Smooth muscle cell of the umbilical artery (primary cell): ENCODE results near the gene USH1G. TPM values are rescaled to one million over a fixed set of nuclear protein-coding genes. Genes with fewer than 3 reads are reported as not detected.

Source experiments
- total RNA-seq: library from RNA; depleted of rRNA; stranded (reverse); fragments of >200 nt; gene quantifications from 2 replicates; pipeline ENCODE4 v1.2.3, GENCODE V29; 2014

Gene USH1G
- not detected in 2 replicates for total RNA-seq

DNA sequence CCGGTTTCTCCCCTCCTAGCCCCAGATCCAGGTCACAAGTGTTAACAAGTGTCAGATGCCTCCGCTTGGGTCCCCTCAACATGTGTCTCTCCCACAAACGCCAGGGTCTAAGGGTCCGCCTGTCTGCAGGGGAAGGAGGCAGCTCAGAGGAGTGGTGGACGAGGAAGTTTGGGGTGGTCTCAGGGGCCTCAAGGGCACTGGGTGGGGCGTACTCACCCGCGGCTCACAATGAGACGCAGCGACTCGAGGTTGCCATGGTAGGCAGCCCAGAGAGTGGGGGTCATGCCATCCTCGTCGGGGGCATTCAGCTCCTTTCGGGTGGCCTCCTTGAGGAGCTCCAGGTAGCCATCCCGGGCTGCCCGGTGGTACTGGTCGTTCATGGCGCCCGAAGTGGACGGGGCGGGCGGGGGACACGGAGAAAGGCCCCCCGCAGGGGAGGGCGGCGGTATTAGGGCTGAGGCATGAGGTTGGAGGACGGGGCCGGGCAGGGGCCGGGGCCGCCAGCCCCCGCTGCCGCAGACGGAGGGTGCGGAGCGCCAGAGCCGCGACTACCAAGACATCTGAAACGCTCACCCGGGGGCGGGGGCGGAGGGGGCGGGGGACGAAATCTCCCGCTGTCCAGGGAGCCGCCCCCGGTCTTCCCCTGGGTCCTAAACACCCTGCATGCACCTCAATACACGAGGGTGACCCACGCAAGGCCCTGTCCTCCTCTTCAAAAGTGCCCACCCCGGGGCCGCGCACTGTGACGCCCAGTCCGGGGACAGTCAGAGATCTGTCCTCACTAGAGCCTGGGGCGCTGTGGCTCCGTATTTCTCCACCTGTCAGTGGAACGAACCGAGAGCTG is at the start of gene USH1G:
Gene USH1G, minus strand, starts transcription at position 562 of the 844 bp plus-strand sequence. Its CDS starts 182 bp downstream, at position 380.

DNA sequence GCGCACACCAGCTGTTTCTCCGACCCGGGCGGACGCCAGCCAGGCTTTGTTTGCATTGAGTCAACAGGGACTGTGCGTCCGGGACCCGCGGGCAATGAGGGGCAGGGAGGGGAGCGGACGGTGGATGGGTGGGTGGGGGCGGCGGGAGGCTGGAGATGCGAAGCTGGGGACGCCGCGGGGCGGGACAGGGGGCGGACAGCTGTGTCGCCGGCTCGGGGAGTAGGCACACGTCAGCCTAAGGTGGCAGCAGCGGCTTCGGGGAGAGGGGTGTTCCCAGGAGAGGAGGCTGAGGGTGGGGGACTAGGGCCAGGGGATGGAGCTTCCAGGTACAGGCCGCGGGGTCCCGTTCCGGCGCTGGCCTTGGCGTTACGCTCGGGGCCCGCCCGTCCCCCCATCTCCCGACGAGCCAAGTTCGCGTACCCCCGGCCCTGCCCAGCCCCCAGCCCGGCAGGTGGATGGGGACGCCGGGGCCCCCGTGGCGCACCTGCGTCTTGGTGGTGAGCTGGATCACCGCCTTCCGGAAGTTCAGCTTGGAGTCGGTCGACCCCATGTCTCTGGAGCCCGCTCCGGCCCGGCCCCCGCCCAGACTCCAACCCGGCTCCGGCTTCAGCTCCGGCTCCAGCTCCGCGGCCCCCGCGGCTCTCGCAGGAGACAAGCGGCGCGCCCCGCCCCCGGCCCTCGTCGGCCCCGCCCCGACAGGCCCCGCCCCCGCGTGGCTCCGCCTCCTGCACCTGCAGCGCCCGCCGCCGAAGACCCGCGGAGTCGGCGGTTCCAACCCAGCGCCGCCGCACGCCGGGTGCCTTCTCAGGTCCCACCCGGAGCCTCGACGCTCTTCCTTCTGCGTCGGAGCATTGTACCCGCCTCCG is 49.3 kb upstream of the USH1G start, which contains the start of gene HID1:
Gene HID1, minus strand, starts transcription at position 653 of the 866 bp plus-strand sequence. Its CDS starts 103 bp downstream, at position 550.

DNA sequence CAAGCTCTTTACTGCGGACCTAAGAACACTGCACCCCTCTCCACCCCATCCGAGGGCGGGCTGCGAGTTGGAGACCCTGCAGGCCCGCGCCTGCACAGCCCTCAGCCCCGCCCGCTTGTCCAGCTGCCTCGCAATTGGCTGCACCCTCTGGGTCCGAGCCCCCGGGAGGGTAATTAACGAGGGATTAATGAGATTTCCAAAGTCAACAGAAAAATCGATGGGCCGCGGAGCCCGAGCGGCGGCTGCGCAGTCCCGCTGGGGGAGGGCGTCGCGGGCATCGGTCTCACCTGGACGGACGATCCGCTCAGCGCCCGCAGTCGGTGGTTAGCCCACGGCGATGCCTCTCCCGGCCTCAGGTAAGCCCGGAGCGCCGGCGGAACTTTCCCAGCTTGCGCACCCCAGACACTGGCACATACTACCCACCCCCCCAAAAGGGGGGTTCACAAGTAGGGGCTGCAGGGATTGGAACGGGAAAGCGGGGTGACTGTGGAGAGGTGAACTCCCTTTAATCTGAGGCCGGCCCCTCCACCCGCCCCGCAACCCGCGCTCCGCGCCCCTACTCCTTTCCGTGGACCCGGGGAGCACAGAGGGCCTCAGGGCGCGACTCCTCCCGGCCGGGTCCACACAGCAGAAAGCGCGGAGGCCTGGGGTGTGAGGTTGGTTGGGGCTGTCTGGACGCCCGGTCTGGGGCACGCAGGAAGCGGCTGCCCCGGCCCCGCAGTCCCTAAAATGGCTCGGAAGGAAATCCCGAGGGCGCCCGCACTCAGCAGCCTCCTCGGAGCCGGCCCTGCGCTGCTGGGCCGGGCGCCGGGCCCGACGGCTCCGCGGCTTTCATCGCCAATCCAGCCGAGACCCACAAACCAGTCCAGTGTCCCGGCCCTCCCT is 12.8 kb upstream of the USH1G start, which contains the start of gene OTOP3:
Gene OTOP3, plus strand, starts transcription at position 314 of the 885 bp plus-strand sequence. Its CDS starts 24 bp downstream, at position 338.

DNA sequence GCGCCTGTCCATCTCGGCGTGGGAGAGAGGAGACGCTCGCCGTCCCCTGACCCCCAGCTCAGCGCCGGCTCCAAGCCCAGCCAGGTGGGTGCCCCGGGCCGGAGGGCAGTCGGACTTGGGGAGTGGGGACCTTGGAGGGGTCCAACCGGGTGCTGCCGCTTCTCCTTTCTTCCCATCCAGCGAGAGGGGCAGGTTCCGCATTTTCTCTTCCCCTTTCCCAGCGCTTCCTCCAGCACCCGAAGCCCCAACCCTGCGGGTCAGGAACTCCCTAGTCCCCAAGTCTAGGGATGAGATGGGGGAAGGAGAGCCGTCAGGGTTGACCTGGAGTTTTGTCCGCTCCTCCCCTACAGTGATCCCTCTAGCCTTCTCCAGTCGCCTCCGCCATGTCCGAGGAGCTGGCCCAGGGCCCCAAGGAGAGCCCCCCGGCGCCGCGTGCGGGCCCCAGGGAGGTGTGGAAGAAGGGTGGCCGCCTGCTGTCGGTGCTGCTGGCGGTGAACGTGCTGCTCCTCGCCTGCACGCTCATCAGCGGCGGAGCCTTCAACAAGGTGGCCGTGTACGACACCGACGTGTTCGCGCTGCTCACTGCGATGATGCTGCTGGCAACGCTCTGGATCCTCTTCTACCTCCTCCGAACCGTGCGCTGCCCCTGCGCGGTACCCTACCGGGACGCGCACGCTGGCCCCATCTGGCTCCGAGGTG is 1.3 kb upstream of the USH1G start, which contains the start of gene OTOP2:
Gene OTOP2, plus strand, starts transcription at position 24 of the 699 bp plus-strand sequence. Its CDS starts 360 bp downstream, at position 384.

DNA sequence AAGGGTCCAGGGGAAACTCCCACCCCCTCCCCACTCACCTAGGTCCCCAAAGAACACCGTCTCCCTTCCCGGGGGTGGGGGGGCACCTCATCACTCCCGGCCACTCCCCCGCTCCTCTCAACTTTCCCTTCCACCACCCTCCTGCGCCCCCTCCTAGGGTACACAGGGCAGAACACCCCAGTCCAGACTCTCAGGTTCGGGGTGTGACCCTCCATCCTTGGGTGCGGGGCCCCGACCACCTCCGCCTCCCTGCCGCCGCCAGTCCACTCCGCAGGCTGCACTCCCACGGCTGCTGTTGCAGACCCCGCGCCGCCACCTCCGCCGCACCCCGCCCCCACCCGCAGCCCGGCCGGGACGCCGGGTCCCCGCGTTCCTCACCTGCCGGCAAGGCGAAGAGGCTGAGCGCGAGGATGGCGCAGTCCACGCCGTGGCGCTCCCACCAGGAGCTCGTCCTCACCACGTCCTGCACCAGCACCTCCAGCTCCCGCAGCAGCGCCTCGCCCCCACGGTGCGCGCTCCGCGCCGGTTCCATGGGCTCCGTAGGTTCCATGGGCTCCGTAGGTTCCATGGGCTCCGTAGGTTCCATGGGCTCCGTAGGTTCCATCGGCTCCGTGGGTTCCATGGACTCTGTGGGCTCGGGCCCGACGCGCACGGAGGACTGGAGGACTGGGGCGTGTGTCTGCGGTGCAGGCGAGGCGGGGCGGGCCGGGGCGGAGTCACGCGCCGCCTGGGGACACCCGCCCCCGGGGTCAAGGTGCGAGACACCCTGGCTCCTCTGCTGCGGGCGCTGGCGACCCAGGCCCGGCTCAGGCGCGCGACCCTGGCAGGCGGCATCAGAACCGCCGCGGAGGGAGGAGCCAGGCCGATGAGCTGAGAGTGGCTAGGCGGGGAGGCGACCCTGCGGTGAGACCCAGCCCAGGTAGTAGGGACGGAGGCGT is 29.8 kb downstream of the USH1G start, which contains the start of gene FADS6:
Gene FADS6, minus strand, starts transcription at position 660 of the 938 bp plus-strand sequence. Its CDS starts 38 bp downstream, at position 622.

DNA sequence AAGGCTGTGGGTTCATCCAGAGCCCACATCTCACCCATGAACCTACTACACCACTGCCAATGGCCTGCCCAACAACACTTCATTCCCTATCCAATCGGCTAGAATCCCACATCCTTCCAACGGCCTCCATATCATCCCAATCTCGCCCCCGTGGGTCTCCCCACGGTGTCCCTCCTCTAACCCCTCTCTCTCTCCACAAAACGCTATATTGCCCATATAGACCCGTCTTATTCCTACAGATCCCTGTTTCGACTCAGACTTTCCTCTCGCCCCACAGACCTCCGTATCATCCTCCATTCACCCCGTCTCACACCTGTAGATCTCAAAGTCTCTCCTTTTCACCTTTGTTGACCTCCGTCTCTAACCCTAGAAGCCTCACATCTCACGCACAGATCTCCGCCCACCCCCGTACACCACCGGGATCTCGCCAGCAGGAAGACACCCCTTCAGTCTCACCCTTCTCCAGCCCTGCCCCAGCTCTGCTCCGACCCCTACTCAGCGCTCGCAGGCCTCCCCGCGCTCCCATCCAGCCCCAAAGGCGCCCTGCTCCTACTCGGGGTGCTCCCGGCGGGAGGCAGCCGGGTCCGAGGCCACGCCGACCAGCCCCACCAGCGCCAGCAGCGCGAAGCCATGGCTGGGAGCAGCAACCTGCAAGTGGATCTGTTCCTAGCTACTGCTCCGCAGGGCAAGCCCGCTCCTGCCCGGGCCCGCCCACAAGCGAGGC is 50.6 kb downstream of the USH1G start, which contains the start of gene FDXR:
Gene FDXR, minus strand, starts transcription at position 682 of the 724 bp plus-strand sequence. Its CDS starts 50 bp downstream, at position 632.

Other genes with a start within 250 kb of the USH1G start
- not detected in 2 replicates for gene CD300LF, start 210.3 kb downstream of the USH1G start, total RNA-seq
- gene RAB37, start 186.0 kb downstream of the USH1G start, total RNA-seq: 0.23 and 0.30 TPM in 2 replicates
- gene NHERF1, start 174.6 kb downstream of the USH1G start, total RNA-seq: 14.6 and 37.0 TPM in 2 replicates
- gene NAT9, start 146.9 kb downstream of the USH1G start, total RNA-seq: 55.5 and 64.7 TPM in 2 replicates
- gene GRIN2C, start 63.4 kb downstream of the USH1G start, total RNA-seq: 0.18 and 0.30 TPM in 2 replicates
- 45.0 and 52.9 TPM in 2 replicates for gene FDXR, start 50.3 kb downstream of the USH1G start, total RNA-seq
- gene FADS6, start 29.6 kb downstream of the USH1G start, total RNA-seq: not detected in 2 replicates
- gene OTOP2, start 1.0 kb upstream of the USH1G start, total RNA-seq: not detected in 2 replicates
- not detected in 2 replicates for gene OTOP3, start 12.6 kb upstream of the USH1G start, total RNA-seq
- 0.18 and 0.30 TPM in 2 replicates for gene HID1, start 49.5 kb upstream of the USH1G start, total RNA-seq
- gene CDR2L, start 64.4 kb upstream of the USH1G start, total RNA-seq: 19.9 and 47.2 TPM in 2 replicates
- gene MRPL58, start 89.4 kb upstream of the USH1G start, total RNA-seq: 18.8 and 22.0 TPM in 2 replicates
- 202 and 315 TPM in 2 replicates for gene ATP5PD, start 123.7 kb upstream of the USH1G start, total RNA-seq
- 12.2 and 20.9 TPM in 2 replicates for gene KCTD2, start 124.0 kb upstream of the USH1G start, total RNA-seq
- 7.4 and 12.3 TPM in 2 replicates for gene SLC16A5, start 164.7 kb upstream of the USH1G start, total RNA-seq
- gene ARMC7, start 186.7 kb upstream of the USH1G start, total RNA-seq: 1.8 and 2.8 TPM in 2 replicates
- gene NT5C, start 208.5 kb upstream of the USH1G start, total RNA-seq: 23.8 and 29.9 TPM in 2 replicates
- 93.2 and 179 TPM in 2 replicates for gene JPT1, start 231.3 kb upstream of the USH1G start, total RNA-seq